BJ (cell line): ENCODE data around the gene URAD. TPM values are rescaled to one million over a fixed set of nuclear protein-coding genes. Genes with fewer than 3 reads are reported as not detected.

Source experiments
- CTCF ChIA-PET: fragments of 350-600 bp; formaldehyde crosslinking; extraction: SDS; loops from one replicate; lab custom pipeline; 2021; ENCODE audit warnings: antibody characterized with exemption, inconsistent platforms; lab: Yijun Ruan, JAX
- POLR2A ChIA-PET: fragments of 300-600 bp; sonication (Branson Sonifier 250); formaldehyde crosslinking; extraction: SDS; loops from one replicate; lab custom pipeline; 2021; ENCODE audit warnings: antibody characterized with exemption; lab: Charles Lee
- DNase-seq: peaks from one replicate; pipeline ENCODE4 v3.0.0-alpha.2; 2011; ENCODE audit warnings: low read depth
- H3K27me3 ChIP-seq: 2 replicates; pipeline ENCODE4 v1.6.0; 2011; ENCODE audit warnings: low read length; ENCODE audit not compliant: control insufficient read depth, insufficient read depth
- H3K36me3 ChIP-seq: 2 replicates; pipeline ENCODE4 v1.5.1; 2011; ENCODE audit warnings: low read length; ENCODE audit not compliant: control insufficient read depth, insufficient read depth
- H3K4me3 ChIP-seq: 2 replicates; pipeline ENCODE4 v1.5.1; 2011; ENCODE audit warnings: low read depth, mild to moderate bottlenecking, control low read depth, low read length
- polyA plus RNA-seq: library from polyadenylated mRNA; depleted of rRNA; stranded (reverse); fragments of >200 nt; gene quantifications from 2 replicates; pipeline ENCODE4 v1.2.3, GENCODE V29; 2011
- TF ChIP-seq, protein P1 (sequence below): IDR thresholded peaks from 2 replicates; pipeline ENCODE4 v1.5.1; 2011; ENCODE audit warnings: low read depth, mild to moderate bottlenecking, control low read depth, inconsistent platforms, low read length, moderate library complexity; ENCODE audit not compliant: insufficient read depth

Gene URAD
- polyA plus RNA-seq, 1 experiment: not detected

DNA sequence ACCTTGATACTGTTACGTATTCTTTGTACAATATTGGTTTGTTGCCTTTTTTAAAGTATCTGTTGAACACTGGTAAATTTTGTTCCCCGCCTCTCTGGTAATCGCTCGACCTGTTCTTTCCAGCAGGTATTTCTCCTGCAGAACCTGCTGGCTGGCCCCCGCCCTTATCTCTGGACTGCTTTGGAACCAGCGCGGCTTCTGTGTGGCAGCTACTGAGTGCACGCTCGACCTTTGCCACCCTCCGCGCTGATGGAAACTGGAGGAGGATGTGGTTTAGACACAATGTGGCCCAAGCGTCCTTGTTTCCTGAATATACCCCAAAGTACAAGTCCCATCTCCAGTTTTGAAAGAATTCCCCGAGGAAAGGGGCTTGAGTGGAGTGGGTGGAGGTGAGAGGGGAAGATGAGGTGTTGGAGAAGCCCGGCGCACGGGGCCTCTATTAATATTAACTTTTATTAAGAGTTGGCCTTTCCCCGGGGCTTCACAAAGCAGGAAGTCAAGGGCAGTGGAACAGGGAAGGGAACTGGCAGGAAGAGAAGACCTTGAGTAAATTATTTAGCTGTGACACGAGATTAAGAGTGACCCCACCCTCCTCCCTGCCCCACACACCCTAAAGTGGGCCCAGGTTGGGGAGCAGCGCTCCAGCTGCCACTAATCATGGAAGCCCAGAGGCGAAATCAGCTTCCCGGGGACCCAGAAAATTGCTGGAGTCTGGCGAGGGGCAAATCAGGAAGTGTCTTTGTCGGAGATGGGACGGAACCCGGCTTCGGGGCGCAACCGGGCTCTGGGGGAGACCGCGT is 35.4 kb downstream of the URAD start:
- no peak for DNase-seq
- TF ChIP-seq, protein P1, sequence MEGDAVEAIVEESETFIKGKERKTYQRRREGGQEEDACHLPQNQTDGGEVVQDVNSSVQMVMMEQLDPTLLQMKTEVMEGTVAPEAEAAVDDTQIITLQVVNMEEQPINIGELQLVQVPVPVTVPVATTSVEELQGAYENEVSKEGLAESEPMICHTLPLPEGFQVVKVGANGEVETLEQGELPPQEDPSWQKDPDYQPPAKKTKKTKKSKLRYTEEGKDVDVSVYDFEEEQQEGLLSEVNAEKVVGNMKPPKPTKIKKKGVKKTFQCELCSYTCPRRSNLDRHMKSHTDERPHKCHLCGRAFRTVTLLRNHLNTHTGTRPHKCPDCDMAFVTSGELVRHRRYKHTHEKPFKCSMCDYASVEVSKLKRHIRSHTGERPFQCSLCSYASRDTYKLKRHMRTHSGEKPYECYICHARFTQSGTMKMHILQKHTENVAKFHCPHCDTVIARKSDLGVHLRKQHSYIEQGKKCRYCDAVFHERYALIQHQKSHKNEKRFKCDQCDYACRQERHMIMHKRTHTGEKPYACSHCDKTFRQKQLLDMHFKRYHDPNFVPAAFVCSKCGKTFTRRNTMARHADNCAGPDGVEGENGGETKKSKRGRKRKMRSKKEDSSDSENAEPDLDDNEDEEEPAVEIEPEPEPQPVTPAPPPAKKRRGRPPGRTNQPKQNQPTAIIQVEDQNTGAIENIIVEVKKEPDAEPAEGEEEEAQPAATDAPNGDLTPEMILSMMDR: no peak
- H3K4me3 ChIP-seq: peak overlapping the region; percentile 36
- POLR2A ChIA-PET: no interaction called here
- H3K36me3 ChIP-seq: no peaks in the 10 kb centered on the region
- CTCF ChIA-PET: interaction anchor here (0.6 to 2.8 kb wide), 26 partner anchors 7 to 1006 kb away, joined by 3 to 27 read pairs (median 5); partner anchors contain the start of gene CDX2
- H3K27me3 ChIP-seq: peaks cover 13% of the 10 kb centered on the region

DNA sequence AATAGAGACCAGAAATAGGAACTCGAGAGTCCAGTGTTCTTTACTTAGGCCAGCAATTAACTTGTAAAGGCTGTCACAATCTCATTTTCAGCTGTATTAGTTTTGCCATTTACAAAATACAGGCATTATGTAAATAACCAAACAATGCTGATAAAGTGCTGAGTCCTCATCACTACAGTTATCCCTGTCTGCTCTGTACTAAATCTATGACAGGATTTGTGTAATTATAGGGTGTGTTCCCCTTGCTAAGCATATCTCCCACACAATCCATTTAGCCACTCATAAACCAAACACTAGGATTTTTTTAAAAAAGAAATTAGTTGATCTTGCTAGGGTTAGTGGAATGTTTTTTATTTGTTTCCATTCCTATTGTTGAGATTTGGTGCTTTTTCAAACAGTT is 45.5 kb downstream of the URAD start:
- TF ChIP-seq, protein P1: no peak
- ChIA-PET POLR2A (no interaction called here), CTCF (interaction anchor here (1.1 to 2.9 kb wide), 2 partner anchors 11 to 113 kb away, joined by 4 to 13 read pairs; no protein-coding TSS in a partner anchor)
- no peak overlapping the region for H3K4me3 ChIP-seq
- no peaks in the 10 kb centered on the region for H3K36me3 ChIP-seq
- H3K27me3 ChIP-seq: 0 out of 2 replicates have a peak, but pooled peaks cover 3% of the 10 kb centered on the region
- DNase-seq: no peak

DNA sequence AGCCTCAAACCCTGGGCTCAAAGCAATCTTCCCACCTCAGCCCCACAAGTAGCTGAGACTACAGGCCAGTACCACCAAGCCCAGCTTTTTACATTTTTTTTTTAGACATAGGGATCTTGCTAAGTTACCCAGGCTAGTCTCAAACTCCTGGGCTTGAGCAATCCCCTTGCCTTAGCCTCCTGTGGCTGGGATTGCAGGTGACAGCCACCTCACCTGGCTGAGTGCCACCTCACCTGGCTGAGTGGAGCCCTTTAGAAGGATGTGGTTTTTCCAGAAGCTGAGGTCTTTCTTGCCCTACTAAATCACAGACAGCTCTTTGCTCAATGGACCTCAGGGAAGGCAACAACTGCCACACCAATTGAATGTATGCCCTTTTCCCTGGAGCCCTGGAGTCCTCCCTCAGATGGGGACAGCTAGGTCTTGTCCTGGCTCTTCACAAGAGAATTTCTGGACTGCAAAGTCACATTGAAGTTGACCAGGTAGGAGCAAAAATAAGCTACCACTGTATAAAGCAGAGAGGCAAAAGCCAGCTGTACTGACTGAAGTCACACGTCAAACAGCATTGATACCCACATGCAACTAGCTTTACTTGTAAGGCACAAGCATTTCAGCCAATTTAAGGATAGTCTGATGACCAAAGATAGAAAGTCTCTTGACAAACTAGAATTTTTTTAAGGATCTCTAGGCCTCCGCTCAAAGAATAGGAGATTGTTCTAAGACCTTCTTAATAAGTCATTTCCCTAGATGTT is 54.7 kb downstream of the URAD start:
- TF ChIP-seq, protein P1: no peak
- DNase-seq: no peak
- peaks cover 18% of the 10 kb centered on the region for H3K27me3 ChIP-seq
- H3K36me3 ChIP-seq: no peaks in the 10 kb centered on the region
- ChIA-PET CTCF (interaction anchor here (1.9 kb wide), 1 partner anchor 20 kb away, joined by 7 read pairs; no protein-coding TSS in a partner anchor), POLR2A (no interaction called here)
- H3K4me3 ChIP-seq: no peak overlapping the region

DNA sequence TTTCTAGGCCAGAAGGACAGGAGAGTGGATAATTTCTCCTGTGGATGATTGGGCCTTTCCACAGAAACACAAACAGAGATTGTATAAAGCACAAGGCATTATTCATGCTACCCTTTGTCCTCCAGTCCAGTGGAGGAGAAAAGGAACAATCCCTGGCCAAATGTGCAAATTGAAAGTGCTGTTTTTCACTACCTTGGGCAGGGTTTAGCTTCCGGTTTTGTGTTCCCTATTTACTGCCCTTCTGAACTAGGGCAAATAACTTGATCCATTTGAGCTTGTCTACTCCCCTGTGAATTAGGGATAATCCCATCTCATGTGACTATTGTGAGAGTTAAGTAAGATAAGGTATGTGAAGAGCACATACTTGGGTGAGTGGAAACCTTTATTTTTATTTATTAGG is 55.4 kb downstream of the URAD start:
- TF ChIP-seq, protein P1: no peak
- H3K4me3 ChIP-seq: no peak overlapping the region
- no peaks in the 10 kb centered on the region for H3K36me3 ChIP-seq
- H3K27me3 ChIP-seq: peaks cover 24% of the 10 kb centered on the region
- ChIA-PET POLR2A (no interaction called here), CTCF (interaction anchor here (1.9 kb wide), 1 partner anchor 20 kb away, joined by 7 read pairs; no protein-coding TSS in a partner anchor)
- DNase-seq: no peak

DNA sequence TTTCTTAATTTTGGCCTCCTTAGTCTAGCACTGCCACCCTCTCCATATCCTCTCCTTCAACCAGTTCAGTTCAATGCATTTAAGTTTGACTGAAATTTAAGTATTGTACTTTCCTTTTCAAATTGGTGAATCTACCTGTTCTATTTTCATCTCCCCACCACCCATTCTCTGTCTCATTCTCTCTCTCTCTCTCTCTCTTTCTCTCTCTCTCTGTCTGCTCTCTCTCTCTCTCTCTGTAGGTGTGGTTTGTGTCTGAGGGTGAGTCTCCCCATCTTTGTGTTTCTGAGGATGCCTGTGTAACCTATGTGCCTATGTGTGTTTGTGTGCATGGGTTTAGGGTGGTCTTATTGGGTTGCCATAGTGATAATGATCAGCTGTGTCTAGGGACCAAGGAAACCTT is 58.6 kb downstream of the URAD start:
- CTCF ChIA-PET: no interaction called here
- no peak for DNase-seq
- peaks cover 43% of the 10 kb centered on the region for H3K27me3 ChIP-seq
- TF ChIP-seq, protein P1: no peak
- H3K4me3 ChIP-seq: no peak overlapping the region
- no peaks in the 10 kb centered on the region for H3K36me3 ChIP-seq
- POLR2A ChIA-PET: no interaction called here
